Measurements from ENCODE around the gene ALG9.

DNA sequence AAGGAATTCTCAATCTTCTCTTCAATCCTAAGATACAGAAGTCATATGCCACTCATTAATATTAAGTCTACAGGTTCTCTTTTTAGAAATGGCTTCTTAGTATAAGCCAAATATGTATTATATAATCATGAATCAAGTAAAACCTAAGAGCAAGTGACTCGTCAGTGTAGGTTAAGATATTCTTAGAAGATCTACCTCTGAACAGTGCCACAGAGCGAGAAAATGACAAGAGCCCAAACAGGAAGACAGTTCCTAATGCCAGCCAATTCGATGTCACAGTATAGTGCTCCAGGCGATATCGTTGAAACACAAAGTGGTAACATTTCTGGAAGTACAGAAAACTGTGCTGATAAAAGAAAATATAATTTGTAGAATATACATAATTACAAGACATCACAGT, 33.3 kb downstream of the ALG9 start:
- no peak for TF ChIP-seq POLR2AphosphoS5 (IDR thresholded peaks at IDR 0.05)
- TF ChIP-seq, protein P1, sequence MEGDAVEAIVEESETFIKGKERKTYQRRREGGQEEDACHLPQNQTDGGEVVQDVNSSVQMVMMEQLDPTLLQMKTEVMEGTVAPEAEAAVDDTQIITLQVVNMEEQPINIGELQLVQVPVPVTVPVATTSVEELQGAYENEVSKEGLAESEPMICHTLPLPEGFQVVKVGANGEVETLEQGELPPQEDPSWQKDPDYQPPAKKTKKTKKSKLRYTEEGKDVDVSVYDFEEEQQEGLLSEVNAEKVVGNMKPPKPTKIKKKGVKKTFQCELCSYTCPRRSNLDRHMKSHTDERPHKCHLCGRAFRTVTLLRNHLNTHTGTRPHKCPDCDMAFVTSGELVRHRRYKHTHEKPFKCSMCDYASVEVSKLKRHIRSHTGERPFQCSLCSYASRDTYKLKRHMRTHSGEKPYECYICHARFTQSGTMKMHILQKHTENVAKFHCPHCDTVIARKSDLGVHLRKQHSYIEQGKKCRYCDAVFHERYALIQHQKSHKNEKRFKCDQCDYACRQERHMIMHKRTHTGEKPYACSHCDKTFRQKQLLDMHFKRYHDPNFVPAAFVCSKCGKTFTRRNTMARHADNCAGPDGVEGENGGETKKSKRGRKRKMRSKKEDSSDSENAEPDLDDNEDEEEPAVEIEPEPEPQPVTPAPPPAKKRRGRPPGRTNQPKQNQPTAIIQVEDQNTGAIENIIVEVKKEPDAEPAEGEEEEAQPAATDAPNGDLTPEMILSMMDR (IDR thresholded peaks at IDR 0.05), result no peak
